ENCODE results near the gene CXCR4.

The CXCR4 gene

DNA sequence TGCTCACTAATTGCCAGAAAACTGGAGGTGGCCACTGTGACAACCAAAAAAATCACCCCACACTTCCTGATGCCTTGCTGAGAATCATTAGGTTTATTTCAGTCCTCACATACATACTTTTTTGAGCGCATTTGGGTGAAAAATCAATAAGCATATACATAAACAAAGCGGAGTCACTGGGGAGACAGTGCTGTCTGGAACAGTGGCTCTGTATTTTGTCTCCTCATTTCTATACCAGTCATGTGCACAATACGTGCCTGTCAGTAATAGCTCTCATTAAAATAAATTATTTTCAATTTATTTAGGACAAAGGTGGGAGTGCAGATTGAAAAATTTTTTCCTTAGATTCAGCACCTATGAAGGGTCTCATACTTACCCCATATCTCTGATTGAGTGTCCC lies 48.2 kb downstream of the CXCR4 start:
- no peak for DNase-seq

- DNase-seq: no peak
These were observed 49.2 kb downstream of the CXCR4 start for GRCh38 chr2:136068581-136069227.

GRCh38 chr2:136067897-136068580 lies 49.9 kb downstream of the CXCR4 start:
- DNase-seq: no peak

DNA sequence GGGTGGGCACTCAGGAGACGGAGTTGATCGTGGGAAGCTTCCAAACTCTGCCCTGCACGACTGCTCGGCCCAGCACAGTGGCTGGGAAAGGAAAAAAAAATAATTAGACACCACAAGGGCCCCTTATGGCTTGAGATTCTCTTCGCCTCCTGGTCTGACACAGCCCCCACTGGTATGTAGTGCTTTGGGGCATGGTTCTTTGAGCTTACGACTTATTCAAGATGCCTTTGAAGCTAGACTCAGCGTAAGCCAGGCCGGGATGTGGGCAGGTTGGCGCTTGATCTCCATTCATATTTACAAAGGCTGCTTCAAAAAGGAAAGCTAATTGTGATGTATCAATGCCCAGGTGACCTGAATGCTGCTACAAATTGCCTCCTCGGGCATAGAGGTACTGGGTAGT lies 50.5 kb downstream of the CXCR4 start:
- DNase-seq: no peak

- DNase-seq: no peak
These were observed 52.0 kb downstream of the CXCR4 start for GRCh38 chr2:136065907-136066306.

DNA sequence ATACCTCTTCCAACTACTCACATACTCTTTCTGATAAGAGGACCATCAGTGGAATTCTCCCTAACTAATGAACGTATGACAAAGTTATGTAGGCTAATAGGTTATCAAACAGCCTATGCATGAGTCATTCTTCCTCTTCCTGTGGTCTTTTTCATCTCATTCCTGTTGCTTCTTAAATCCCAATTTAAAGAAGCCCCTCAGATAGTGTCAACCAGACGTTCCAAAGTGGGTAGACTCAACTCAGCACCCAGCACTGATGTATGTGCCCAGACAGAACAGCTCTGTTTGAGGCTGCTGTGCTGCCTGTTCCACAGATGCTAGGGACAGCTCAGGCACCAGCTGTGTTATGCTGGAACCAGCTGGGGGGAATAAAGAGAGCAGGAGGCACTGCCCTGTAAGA lies 52.6 kb downstream of the CXCR4 start:
- no peak for DNase-seq

Data from GDM1 (cell line).